G401.6 (cell line): ENCODE data around the gene ERC2.
A peak's percentile ranks its signal among the peaks of the same experiment; 100 is the strongest.

ENCODE experiments used
- FAIRE-seq: peaks from 2 replicates; lab custom pipeline; 2012; peaks lifted over from hg19 to GRCh38; lab: Jason Lieb, UNC

The ERC2 gene

DNA sequence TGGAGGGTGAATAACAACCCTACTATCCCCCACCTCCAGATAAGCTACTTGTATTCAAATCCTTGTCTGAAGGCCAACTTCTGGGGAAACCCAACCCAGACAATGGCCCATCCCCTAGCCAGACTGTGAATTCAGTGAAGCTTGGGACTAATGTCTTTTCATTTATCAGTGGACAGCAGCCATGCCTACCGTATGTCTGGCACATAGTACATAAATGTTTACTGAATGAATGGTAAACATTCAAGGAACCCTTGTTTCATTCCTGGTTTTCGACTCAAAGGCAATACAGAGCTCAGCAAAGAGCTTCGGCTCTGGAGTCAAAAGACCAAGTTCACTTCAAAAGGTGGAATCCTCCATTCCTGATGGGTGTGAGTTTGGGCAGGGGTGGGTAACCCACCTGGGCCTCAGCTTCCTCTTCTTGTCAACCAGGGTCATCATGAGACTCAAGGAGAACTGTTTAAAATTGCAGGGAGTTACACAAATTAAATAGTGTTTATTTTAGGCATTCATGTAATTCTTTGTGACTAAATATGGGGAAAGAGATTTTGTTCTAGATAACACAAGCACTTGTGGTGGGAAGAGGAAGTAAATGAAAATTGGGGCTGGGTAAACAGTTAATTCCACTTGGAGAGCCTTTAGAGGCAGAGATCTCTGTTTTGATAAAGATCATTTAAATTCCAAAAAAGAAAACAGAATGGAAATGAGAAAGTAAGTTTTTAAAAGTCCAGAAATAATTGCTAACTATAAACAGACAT, 677.5 kb downstream of the ERC2 start:
- no peak for FAIRE-seq

DNA sequence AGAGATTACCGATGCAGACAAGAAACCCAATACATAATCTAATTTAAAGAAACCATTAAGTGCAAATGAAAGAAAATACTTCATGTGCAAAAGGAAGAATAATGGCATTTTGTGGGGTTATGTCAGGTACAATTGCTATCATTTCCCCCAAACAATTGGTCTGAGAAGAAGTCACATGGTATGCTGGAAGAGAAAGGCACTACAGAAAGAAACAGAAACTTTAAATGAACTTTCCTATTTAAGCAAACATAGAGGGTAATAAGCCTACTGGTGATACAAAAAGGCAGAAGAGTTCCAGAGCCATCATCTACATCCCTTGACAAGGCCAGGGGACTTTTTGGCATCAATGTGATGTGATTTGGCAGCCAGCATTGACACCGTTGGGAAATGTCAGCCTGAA, 678.8 kb downstream of the ERC2 start:
- no peak for FAIRE-seq

DNA sequence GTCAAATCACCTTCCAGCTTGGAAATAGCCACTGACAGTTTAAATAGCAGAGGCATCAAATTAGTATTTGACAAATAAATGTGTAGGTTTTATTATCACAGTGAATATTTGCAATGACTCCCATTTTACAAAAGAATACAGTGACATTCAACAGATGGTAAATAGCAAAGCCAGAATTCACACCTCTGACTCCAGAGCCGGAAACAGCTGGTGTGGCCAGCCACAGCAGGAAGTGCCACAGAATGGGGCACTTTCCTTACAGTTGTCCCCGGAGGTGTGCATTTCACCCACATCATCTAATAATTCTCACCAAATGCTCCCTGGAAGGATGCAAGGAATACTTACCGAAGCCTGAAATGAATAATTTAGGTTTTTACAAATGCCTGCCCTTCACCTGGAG, 685.5 kb downstream of the ERC2 start:
- FAIRE-seq: no peak

DNA sequence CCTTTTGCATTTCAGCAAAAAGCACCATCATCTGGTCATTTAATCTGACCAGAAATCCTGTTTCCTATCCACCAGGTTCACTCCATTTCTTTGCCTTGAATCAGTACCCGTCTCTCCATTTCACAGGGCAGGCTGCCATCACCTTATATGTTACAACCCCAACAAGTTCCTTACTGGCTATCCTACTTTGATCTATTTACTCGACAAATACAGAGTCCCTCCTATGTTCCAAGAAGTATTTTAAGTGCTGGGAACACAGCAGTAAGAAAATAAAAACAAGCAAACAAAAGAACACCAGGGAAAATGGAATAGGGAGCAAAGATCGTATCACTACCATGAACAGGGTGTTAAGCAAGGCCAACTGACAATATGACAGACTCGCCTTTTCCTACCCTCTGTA, 685.9 kb downstream of the ERC2 start:
- FAIRE-seq: no peak

- FAIRE-seq: no peak
Measured at GRCh38 chr3:55780913-55781312, 687.4 kb downstream of the ERC2 start.

GRCh38 chr3:55779543-55779942, 688.7 kb downstream of the ERC2 start:
- FAIRE-seq: no peak

DNA sequence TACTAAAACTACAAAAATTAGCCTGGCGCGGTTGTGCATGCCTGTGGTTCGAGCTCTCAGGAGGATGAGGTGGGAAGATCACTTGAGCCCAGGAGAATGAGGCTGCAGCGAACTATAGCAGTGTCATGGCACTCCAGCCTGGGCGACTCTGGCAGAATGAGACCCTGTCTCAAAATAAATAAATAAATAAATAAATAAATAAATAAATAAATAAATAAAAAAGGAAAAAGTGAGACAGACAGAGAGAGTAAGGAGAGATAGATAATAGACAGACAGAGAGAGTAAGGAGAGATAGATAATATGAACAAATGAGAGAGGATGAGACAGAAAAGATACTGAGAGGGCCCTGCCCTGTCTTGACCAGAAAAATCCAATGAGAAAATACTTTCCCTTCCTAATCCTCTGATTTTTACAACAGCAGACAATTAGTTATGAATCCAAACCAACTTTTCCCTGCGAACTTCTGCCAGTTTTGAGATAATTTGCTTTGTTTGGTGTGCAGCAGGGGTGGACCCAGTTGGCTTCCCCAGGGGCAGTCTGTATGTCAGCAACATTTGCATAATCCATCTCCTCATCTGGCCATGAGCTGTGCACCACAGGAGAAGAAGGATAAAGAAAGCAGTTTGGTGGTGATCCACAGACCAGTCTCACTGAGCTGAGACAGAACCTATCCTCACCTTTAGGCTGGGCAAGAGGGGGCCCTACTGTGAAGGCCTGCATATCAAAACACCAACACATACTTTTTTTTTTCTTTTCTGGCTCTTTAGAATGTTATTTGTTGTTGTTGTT, 692.7 kb downstream of the ERC2 start:
- no peak for FAIRE-seq

DNA sequence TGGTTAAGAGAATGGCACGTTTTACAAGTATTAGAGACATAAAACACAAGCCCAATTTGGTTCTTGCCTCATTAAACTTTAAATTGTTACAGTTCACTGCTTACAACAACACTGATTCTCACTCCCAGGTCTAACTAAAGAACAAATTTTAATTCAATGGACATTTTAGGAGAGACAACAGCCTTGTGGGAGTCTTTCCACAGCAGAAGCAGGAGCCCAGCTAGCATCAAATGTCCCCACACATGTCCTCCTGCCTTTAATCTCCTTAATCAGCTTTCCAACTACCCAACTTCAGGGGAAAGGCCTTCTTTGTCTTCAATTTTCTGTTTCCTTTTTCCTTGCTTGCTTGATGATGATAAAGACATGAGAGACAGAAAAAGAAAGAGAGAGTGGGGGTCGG, 693.4 kb downstream of the ERC2 start:
- FAIRE-seq: no peak

DNA sequence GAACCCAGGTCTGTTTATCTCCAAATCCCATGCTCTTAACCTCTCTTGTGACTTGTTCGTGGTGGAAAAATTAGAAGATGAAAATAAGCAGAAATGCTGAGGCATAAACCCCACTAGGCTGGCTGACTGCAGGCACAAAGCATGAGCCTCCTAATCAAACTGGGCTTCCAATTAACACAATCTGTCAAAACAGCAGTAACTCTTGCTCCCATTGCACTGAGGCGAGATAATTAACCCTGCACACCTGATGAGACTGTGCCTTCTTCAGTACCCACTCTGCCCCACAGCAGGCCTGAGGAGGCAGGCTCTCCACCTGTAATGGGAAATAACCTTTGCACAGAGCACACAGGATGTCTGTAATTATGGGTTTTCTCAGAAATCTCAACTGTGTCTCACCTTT, 696.8 kb downstream of the ERC2 start:
- no peak for FAIRE-seq

DNA sequence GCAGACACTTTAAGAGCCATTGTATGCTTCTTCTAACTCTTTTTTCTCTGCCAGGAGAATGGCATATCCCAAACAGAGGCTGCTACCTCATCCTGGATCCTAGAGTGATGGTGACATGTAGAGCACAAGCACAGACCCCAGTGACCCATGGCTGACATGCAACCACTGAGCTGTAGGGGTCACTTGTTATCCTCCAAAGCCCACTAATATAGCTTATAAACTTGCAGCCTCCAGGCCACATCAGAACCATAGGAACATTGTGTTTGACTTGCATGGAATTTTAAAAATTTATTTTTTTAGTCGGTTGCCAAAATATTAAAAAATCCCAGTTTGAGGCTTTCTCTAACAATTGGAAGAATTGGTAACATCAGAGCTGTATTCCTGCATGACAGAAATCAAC, 698.2 kb downstream of the ERC2 start:
- no peak for FAIRE-seq

DNA sequence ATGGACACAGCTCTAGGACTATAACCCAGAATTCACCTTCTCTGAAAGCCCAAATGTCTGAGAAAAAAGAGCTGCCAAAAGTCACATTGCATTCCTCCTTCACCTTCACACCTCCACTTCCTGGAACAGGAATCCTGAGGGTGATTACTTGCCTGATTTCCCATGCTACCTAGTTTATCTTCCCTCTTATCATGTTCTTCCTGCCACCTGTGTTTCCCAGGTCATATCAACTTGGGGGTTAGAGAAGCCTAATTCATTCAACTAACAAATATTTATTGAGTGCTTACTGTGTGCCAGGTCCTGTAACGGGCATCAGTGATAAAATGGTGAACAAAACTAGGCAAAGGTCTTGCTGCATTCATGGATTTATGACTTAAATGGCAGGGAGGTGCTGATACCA, 701.5 kb downstream of the ERC2 start:
- no peak for FAIRE-seq

DNA sequence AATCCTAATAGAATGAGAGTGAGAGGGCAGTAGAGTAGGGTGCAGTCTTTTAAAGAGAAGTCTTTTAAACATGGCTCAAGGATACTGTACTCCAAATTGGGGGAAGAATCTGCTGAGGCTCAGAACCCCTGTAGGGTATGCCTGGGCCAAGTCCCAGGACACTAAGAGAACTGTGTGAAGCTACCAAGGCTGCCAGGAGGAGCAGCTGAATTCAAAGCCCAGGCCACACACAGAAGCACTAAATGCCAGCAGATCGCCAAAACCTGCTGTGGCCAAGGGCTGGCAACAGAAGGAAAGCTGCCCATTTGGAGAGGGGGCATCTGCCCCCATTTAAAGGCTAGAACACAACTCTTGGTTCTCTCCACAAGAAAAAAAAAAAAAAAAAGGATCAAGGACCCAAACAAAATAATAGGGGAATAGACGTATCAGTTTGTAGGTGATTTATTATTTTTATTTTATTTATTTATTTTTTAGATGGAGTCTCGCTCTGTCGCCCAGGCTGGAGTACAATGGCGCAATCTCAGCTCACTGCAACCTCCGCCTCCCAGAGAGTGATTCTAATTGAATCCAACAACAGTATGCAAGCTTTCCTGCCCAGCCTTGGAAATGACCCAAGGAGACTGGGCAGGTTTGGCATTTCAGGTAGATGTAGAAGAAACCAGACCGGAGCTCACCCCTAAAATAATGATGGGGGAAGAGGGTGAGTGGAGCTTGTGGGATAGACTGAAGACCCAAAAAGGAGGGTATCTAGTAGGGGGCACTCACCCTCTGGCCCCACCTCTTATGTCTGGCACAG, 702.2 kb downstream of the ERC2 start:
- FAIRE-seq: no peak

- no peak for FAIRE-seq
Measured at GRCh38 chr3:55765398-55765797, 702.9 kb downstream of the ERC2 start.

GRCh38 chr3:55756976-55757375, 711.3 kb downstream of the ERC2 start:
- FAIRE-seq: no peak

DNA sequence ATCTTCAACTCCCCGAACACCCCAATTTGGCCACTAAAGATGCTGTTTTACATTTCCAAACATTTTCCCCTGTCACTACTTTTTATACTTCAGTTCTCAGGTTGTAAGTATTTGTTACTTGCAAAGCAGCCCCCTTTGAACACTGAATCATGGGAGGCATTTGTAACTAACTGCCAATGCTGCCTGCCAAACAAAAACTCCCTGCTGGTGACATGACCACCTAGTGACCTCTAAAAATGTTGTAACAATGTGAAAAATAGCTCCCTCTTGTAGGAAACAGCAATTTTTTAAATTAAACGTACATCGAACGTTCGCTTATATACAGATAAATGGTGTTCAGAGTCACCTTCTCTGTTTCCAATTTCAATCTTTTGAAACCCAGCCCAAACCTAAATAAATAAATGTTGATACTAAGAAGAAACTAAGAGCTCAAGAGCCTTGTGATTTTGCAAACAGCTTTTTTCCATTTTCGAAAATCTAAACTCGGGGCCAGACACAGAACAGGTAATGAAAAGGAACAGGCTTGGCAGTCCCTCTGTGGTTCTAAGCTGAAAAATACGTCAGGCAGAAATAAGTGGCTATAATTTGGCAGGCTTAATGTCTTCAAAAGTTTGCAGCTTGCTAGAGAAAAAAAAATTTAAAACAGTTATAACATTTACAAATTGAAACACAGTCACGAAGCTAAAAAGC, 712.6 kb downstream of the ERC2 start:
- FAIRE-seq: no peak

DNA sequence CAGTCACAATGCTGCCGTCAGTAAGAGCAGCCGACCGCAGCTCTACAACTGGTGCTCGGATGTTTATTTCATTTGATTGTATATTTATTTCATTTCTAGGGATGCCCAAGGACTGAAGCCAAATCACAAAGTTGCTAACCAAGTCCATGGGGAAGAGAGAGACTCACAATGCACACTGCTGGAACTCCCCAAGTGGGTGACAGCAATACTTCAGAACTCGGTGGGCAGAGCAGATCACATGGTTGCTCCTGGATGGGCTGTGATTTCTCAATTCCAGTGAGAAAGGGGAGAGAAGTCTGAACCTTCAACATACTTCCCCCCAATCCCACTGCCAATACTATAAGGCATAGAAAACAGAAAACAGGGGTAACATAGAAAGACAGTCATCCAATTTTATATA, 715.4 kb downstream of the ERC2 start:
- FAIRE-seq: no peak

GRCh38 chr3:55751730-55752129, 716.5 kb downstream of the ERC2 start:
- FAIRE-seq: no peak

DNA sequence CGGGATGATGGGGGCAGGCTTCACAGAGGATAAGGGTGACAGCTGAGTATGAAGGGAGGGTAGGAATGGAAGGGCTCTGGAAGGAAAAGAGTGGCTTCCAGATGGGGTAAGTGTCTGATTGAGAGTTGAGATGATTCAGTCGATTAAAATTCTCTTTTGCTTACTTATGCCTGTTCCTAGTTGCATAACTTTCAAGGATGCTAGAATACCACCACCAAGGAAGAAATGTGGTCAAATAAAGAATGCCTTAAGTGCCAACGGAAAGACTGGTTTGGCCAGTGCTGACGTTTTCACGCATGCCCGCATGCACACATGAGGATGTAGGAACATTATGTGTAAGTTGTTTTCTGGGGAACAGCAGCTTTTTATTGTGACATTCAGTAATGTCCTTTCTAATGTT, 717.7 kb downstream of the ERC2 start:
- no peak for FAIRE-seq

GRCh38 chr3:55749036-55749435, 719.2 kb downstream of the ERC2 start:
- no peak for FAIRE-seq

- peak; percentile 90 for FAIRE-seq
Measured at GRCh38 chr3:55746808-55747413, 721.4 kb downstream of the ERC2 start.

GRCh38 chr3:55742832-55743136, 725.5 kb downstream of the ERC2 start:
- no peak for FAIRE-seq
